Parathyroid adenoma (tissue), 2 donors: ENCODE results near the gene GALNT9.

ENCODE experiments used
- H2AFZ ChIP-seq: fragments of 300-600 bp; sonication (generic); one replicate; pipeline ENCODE4 v1.7.0; 2017; ENCODE audit warnings: antibody characterized with exemption, mild to moderate bottlenecking
- H3K27ac ChIP-seq: fragments of 300-600 bp; sonication (generic); one replicate; pipeline ENCODE4 v1.7.0; 2017
- H3K27me3 ChIP-seq: fragments of 300-600 bp; sonication (generic); one replicate; pipeline ENCODE4 v1.7.0; 2017; ENCODE audit warnings: low read length; ENCODE audit not compliant: control insufficient read depth, insufficient read depth
- H3K36me3 ChIP-seq: fragments of 300-600 bp; sonication (generic); one replicate; pipeline ENCODE4 v1.7.0; 2017; ENCODE audit warnings: low read length; ENCODE audit not compliant: control insufficient read depth, insufficient read depth
- H3K4me1 ChIP-seq: fragments of 300-600 bp; sonication (generic); one replicate; pipeline ENCODE4 v1.7.0; 2017; ENCODE audit warnings: control low read depth
- H3K4me2 ChIP-seq: fragments of 300-600 bp; sonication (generic); one replicate; pipeline ENCODE4 v1.7.0; 2017; ENCODE audit warnings: low read length
- H3K4me3 ChIP-seq: fragments of 300-600 bp; sonication (generic); one replicate; pipeline ENCODE4 v1.7.0; 2017; ENCODE audit warnings: low read depth, low read length
- H3K79me2 ChIP-seq: fragments of 300-600 bp; sonication (generic); one replicate; pipeline ENCODE4 v1.7.0; 2017; ENCODE audit warnings: control low read depth
- H3K9ac ChIP-seq: fragments of 300-600 bp; sonication (generic); one replicate; pipeline ENCODE4 v1.7.0; 2017; ENCODE audit warnings: mild to moderate bottlenecking
- H3K9me3 ChIP-seq: fragments of 300-600 bp; sonication (generic); one replicate; pipeline ENCODE4 v1.7.0; 2017; ENCODE audit warnings: low read length; ENCODE audit not compliant: control insufficient read depth
- TF ChIP-seq, protein P1 (sequence below): fragments of 300-600 bp; sonication (generic); IDR thresholded peaks from one replicate; pipeline ENCODE4 v1.7.0; 2017; ENCODE audit warnings: antibody characterized with exemption, mild to moderate bottlenecking
- donor health status: primary hyperparathyroidism.

Gene GALNT9

DNA sequence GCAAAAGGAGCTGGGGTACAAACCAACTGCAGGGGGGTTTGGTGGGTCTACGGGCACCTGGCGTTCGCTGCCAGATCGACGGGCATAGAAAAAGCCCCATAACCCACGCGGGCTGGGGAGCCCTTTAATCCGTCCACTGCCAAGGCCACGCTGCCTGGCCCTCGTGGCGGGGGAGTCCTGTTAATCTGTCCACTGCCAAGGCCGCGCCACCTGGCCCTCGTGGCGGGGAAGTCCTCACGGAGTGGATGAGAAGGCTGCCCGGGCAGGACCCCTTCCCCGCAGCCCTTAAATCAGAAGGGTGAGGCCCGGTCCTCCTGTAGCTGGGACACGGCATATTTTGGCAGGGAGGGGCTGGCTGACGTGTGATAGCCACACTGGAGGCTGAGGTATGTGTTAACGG, 99.0 kb downstream of the GALNT9 start:
- Histone ChIP-seq H2AFZ (no peak overlapping the region), H3K4me1 (no peaks in the 10 kb centered on the region), H3K9me3 (no peaks in the 10 kb centered on the region), H3K4me3 (no peak overlapping the region), H3K27me3 (peaks cover 4% of the 10 kb centered on the region), H3K4me2 (no peak overlapping the region), H3K27ac (no peak overlapping the region), H3K36me3 (no peaks in the 10 kb centered on the region), H3K9ac (no peak overlapping the region), H3K79me2 (no peaks in the 10 kb centered on the region)
- TF ChIP-seq, protein P1, sequence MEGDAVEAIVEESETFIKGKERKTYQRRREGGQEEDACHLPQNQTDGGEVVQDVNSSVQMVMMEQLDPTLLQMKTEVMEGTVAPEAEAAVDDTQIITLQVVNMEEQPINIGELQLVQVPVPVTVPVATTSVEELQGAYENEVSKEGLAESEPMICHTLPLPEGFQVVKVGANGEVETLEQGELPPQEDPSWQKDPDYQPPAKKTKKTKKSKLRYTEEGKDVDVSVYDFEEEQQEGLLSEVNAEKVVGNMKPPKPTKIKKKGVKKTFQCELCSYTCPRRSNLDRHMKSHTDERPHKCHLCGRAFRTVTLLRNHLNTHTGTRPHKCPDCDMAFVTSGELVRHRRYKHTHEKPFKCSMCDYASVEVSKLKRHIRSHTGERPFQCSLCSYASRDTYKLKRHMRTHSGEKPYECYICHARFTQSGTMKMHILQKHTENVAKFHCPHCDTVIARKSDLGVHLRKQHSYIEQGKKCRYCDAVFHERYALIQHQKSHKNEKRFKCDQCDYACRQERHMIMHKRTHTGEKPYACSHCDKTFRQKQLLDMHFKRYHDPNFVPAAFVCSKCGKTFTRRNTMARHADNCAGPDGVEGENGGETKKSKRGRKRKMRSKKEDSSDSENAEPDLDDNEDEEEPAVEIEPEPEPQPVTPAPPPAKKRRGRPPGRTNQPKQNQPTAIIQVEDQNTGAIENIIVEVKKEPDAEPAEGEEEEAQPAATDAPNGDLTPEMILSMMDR, result no peak

DNA sequence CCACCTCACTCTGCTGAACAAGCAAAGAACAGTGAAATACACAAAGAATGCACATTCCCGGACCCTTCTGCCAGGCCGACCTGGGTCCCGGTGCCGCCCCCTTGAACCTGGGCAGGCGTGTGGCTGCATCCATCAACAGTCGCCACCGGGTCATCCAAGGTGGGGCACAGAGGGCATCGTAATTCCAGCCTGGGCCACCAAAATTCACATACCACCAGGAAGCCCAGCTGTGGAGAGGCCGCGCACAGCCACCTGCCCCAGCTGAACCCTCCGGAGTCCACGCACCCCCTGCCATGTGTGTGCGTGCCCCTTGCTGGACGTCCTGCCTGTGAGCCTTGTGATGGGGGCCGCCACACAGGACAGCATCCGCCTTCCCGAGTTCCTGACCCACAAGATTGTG, 99.5 kb downstream of the GALNT9 start:
- H3K27me3 ChIP-seq, result peaks cover 4% of the 10 kb centered on the region
- no peak overlapping the region for H3K4me2 ChIP-seq
- H3K9ac ChIP-seq, result no peak overlapping the region
- H3K79me2 ChIP-seq, result no peaks in the 10 kb centered on the region
- no peak overlapping the region for H3K27ac ChIP-seq
- H3K4me3 ChIP-seq, result no peak overlapping the region
- H3K36me3 ChIP-seq, result no peaks in the 10 kb centered on the region
- no peak overlapping the region for H2AFZ ChIP-seq
- H3K4me1 ChIP-seq, result no peaks in the 10 kb centered on the region
- no peaks in the 10 kb centered on the region for H3K9me3 ChIP-seq
- TF ChIP-seq, protein P1, result no peak

DNA sequence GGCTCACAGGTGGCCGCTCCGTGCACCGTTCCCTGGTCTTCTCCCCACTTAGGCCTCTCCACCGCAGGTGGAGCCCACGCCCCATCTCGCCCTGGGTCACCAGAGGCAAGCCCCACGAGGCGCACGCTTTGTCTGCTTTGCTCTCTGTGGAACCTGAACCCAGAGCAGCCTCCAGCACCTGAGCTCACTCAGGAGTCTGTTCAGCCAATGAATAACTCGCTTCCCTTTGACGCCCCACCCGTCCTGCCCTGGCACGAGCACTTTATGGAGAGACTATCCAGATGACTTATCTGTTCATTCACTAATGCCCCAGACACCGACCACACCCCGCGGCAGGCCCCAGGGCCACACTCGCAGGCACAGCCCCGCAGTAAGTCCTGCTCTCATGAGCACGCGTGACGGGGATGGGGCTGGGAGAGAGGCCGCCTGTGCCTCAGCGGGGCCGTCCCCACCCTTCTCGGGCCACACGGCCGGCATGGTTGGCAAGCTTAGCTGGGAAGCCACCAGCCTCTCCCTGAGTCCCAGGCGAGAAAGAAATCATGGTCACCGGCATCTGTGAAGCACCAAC, 100.1 kb downstream of the GALNT9 start:
- Histone ChIP-seq H2AFZ (no peak overlapping the region), H3K9ac (no peak overlapping the region), H3K4me3 (no peak overlapping the region), H3K79me2 (no peaks in the 10 kb centered on the region), H3K4me2 (no peak overlapping the region), H3K27ac (no peak overlapping the region), H3K4me1 (no peaks in the 10 kb centered on the region), H3K27me3 (peaks cover 4% of the 10 kb centered on the region), H3K36me3 (no peaks in the 10 kb centered on the region), H3K9me3 (no peaks in the 10 kb centered on the region)
- TF ChIP-seq, protein P1, result no peak

DNA sequence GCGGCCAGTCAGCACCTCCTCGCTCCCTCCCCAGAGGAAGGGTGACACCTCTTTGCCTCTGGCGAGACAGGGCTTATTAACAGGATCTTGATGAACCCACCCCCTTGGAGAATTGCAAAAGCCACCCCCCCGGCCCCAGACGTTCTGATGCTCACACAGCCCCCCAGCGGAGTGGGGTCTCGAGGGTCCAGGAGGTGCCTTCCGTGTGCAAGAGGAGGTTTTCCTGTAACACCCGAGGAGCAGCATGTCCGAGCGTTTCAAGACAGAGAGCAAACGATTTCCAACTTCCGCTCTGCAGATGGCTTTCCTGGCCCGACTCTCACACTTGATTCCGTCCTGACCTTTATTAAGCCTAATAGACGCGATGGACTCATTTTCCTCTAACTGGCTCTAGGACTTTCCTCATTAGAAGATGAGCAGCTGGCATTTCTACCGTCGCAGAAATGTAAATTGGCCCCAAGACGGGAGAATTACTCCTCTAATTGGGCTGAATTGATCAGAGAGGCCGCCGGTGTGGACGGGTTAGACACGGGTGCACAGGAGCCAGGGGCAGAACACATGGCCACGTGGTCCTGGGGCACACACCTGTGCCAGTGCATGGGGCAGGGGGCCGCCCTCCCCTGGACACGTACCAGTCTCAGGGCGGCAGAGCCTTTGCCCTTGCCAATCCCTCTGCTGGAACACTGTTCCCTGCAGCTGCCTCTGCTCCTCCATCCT, 100.8 kb downstream of the GALNT9 start:
- TF ChIP-seq, protein P1, result no peak
- no peaks in the 10 kb centered on the region for H3K9me3 ChIP-seq
- H3K4me1 ChIP-seq, result no peaks in the 10 kb centered on the region
- no peaks in the 10 kb centered on the region for H3K36me3 ChIP-seq
- no peak overlapping the region for H3K27ac ChIP-seq
- no peak overlapping the region for H3K4me2 ChIP-seq
- no peaks in the 10 kb centered on the region for H3K79me2 ChIP-seq
- H3K27me3 ChIP-seq, result peaks cover 4% of the 10 kb centered on the region
- H3K9ac ChIP-seq, result no peak overlapping the region
- H2AFZ ChIP-seq, result no peak overlapping the region
- no peak overlapping the region for H3K4me3 ChIP-seq
